Tibial nerve (tissue), 3 donors: Measurements from ENCODE around the gene FER.

Source experiments
- CTCF ChIP-seq, 5 experiments: fragments of 200-600 bp in 3 of 5; fragments of 450-650 bp in 2 of 5; sonication (generic) in 3 of 5; IDR thresholded peaks; one replicate each; pipeline ENCODE4 v1.5.1; 2016 to 2019; ENCODE audit warnings: antibody characterized with exemption in 5 of 5, mild to moderate bottlenecking in 3 of 5, moderate library complexity in 2 of 5
- POLR2A ChIP-seq, 2 donors: fragments of 450-650 bp; IDR thresholded peaks; one replicate each; pipeline ENCODE4 v1.6.1; 2017; ENCODE audit warnings: antibody characterized with exemption in 2 of 2, mild to moderate bottlenecking in 2 of 2, moderate library complexity in 2 of 2

GRCh38 chr5:108947164-108947563, 199.5 kb downstream of the FER start:
- no peak for TF ChIP-seq POLR2A (IDR thresholded peaks at IDR 0.05)
- TF ChIP-seq CTCF (IDR thresholded peaks at IDR 0.05) = no peak
